HepG2 (cell line): ENCODE measurements around the gene MYH15. TPM values are rescaled to one million over a fixed set of nuclear protein-coding genes. Genes with fewer than 3 reads are reported as not detected.

Experiments
- ATAC-seq: fragments of 200-7000 bp; cut with Tn5 transposase; 3 replicates; pipeline ENCODE4 v1.9.1; 2020; ENCODE audit warnings: mild to moderate bottlenecking, moderate library complexity
- Bru-seq: library from RNA; stranded (reverse); fragments of 400-500 nt; gene quantifications from one replicate; lab custom pipeline; 2021; lab: Mats Ljungman, UMichigan
- BruChase-seq, 2 experiments: library from RNA; stranded (reverse); fragments of 400-500 nt; gene quantifications; one replicate each; lab custom pipeline; 2021; lab: Mats Ljungman, UMichigan
- BruUV-seq: library from RNA; stranded (reverse); fragments of 400-500 nt; replicated peaks from 2 replicates; lab custom pipeline; 2021; lab: Mats Ljungman, UMichigan
- CTCF ChIA-PET: fragments of 300-600 bp; formaldehyde crosslinking; extraction: SDS; loops from one replicate; lab custom pipeline; 2021; ENCODE audit warnings: low total read pairs, inconsistent platforms, low intra/inter-chr PET ratio; lab: Yijun Ruan, JAX
- POLR2A ChIA-PET: fragments of 350-600 bp; sonication (Branson Sonifier 250); formaldehyde crosslinking; loops from one replicate; lab custom pipeline; 2020; ENCODE audit warnings: antibody characterized with exemption, inconsistent platforms; lab: Yijun Ruan, JAX
- DNase-seq: peaks from one replicate; pipeline ENCODE4 v3.0.0-alpha.2; 2015; ENCODE audit warnings: low spot score
- FAIRE-seq: peaks from 3 replicates; lab custom pipeline; 2011; peaks lifted over from hg19 to GRCh38; lab: Jason Lieb, UNC
- H2AFZ ChIP-seq: one replicate; pipeline ENCODE4 v1.6.1; 2011; ENCODE audit warnings: low read length, inconsistent platforms
- H3K27ac ChIP-seq: fragments of 300-600 bp; 3 replicates; pipeline ENCODE4 v1.8.0; 2011; ENCODE audit warnings: mixed run types, mild to moderate bottlenecking, mixed read lengths, low read length, inconsistent platforms; ENCODE audit not compliant: insufficient read depth; ENCODE audit errors: extremely low read length
- H3K27me3 ChIP-seq, 2 experiments: fragments of 200-600 bp in 1 of 2; 2 replicates in 1 of 2; 3 replicates in 1 of 2; pipeline versions ENCODE4 v1.6.0 to v1.8.0; 2011; ENCODE audit warnings: low read length in 2 of 2, mild to moderate bottlenecking in 2 of 2, moderate library complexity in 2 of 2, inconsistent platforms in 1 of 2; ENCODE audit not compliant: insufficient read depth in 2 of 2, control insufficient read depth in 1 of 2
- H3K36me3 ChIP-seq, 2 experiments: fragments of 200-600 bp in 1 of 2; replicated peaks in 1 of 2; 2 replicates in 1 of 2; 3 replicates in 1 of 2; pipeline versions ENCODE4 v1.5.1 to v1.8.0; 2011; ENCODE audit warnings: low read length in 2 of 2, inconsistent platforms in 1 of 2; ENCODE audit not compliant: insufficient read depth in 2 of 2, control insufficient read depth in 1 of 2
- H3K4me1 ChIP-seq: 2 replicates; pipeline ENCODE4 v1.5.1; 2012; ENCODE audit warnings: low read length, inconsistent platforms; ENCODE audit not compliant: insufficient read depth
- H3K4me2 ChIP-seq: 2 replicates; pipeline ENCODE4 v1.6.0; 2011; ENCODE audit warnings: low read depth, low read length, inconsistent platforms
- H3K4me3 ChIP-seq, 3 experiments: fragments of 200-600 bp in 1 of 3; sonication (generic), shearing (Covaris generic) in 1 of 3; replicated peaks in 1 of 3; 2 replicates each; pipeline ENCODE4 v1.5.1; 2011 to 2016; ENCODE audit warnings: low read length in 3 of 3, inconsistent platforms in 2 of 3, low read depth in 2 of 3, mild to moderate bottlenecking in 2 of 3, control low read depth in 1 of 3, mixed read lengths in 1 of 3; ENCODE audit not compliant: insufficient read depth in 1 of 3
- H3K79me2 ChIP-seq: one replicate; pipeline ENCODE4 v1.6.1; 2011; ENCODE audit warnings: low read length, inconsistent platforms; ENCODE audit not compliant: insufficient read depth
- H3K9ac ChIP-seq: 2 replicates; pipeline ENCODE4 v1.6.0; 2011; ENCODE audit warnings: mild to moderate bottlenecking, low read depth, low read length, inconsistent platforms; ENCODE audit not compliant: insufficient read depth
- H3K9me3 ChIP-seq: 2 replicates; pipeline ENCODE4 v1.5.1; 2012; ENCODE audit warnings: mild to moderate bottlenecking, low read length
- H4K20me1 ChIP-seq: 2 replicates; pipeline ENCODE4 v1.6.0; 2011; ENCODE audit warnings: inconsistent platforms, mild to moderate bottlenecking, low read length, moderate library complexity; ENCODE audit not compliant: insufficient read depth
- KMT2A ChIP-seq: sonication (generic); formaldehyde crosslinking; IDR thresholded peaks from 2 replicates; pipeline ENCODE4 v1.4.0; 2020; ENCODE audit warnings: missing genetic modification reagents
- RCOR2 ChIP-seq: IDR thresholded peaks from 2 replicates; pipeline ENCODE4 v1.6.1; 2016; ENCODE audit warnings: missing biosample characterization, missing genetic modification reagents
- SP1 ChIP-seq, 2 experiments: fragments of 450-650 bp in 1 of 2; sonication (generic) in 1 of 2; formaldehyde crosslinking in 1 of 2; IDR thresholded peaks; 2 replicates each; pipeline versions ENCODE4 v1.4.0 to v1.6.1; 2016 to 2020; ENCODE audit warnings: missing genetic modification reagents in 1 of 2
- XRCC5 ChIP-seq: fragments of 200-400 bp; formaldehyde crosslinking; optimal IDR thresholded peaks from 2 replicates; pipeline ENCODE3; 2017; ENCODE audit warnings: mild to moderate bottlenecking, low read length
- ZBTB21 ChIP-seq: sonication (generic); formaldehyde crosslinking; IDR thresholded peaks from 2 replicates; pipeline ENCODE4 v1.4.0; 2020; ENCODE audit warnings: missing genetic modification reagents
- WGBS: methylation state at CpG from one replicate; pipeline ENCODE4 v1.1.6; 2017; ENCODE audit warnings: low lambda C conversion rate; 5-methylcytosine and 5-hydroxymethylcytosine counted together
- in situ Hi-C: cut with HindIII; loops from 2 replicates; pipeline ENCODE4 v1.10.0; 2017; ENCODE audit warnings: low pct_unique_long_range_greater_than_20kb; ENCODE audit not compliant: extremely low pct_ligation_motif_present
- intact Hi-C: fragments of 100-400 bp; cut with micrococcal nuclease; formaldehyde crosslinking; loops from one replicate; pipeline ENCODE4 v1.10.0; 2022; ENCODE audit not compliant: unreplicated experiment
- long read RNA-seq, 2 experiments: library from RNA in 1 of 2; library from polyadenylated mRNA in 1 of 2; stranded (forward) in 1 of 2; unstranded in 1 of 2; transcript quantifications; one replicate each; pipeline ENCODE4 v2.0.0, GENCODE V29; 2019 to 2022
- polyA minus RNA-seq, 3 experiments: library from RNA; depleted of rRNA, polyadenylated mRNA; stranded (reverse); fragments of >200 nt; gene quantifications; 2 replicates each; pipeline ENCODE4 v1.2.3, GENCODE V29; 2011; ENCODE audit warnings: low replicate concordance in 1 of 3
- polyA plus RNA-seq, 8 experiments: library from polyadenylated mRNA; depleted of rRNA in 3 of 8; stranded (reverse) in 7 of 8; unstranded in 1 of 8; fragments of >200 nt; fragmentation: Illumina TruSeq in 4 of 8; extraction: Trizol in 4 of 8; gene quantifications; 2 replicates each; pipeline versions ENCODE4 v1.2.1 to v1.2.3, GENCODE V29; 2011 to 2016; ENCODE audit warnings: low read depth in 4 of 8, missing spikeins in 1 of 8, mixed read lengths in 1 of 8; ENCODE audit not compliant: insufficient read depth in 1 of 8
- total RNA-seq, 5 experiments: library from RNA; depleted of rRNA; stranded (reverse); fragments of >200 nt; fragmentation: Illumina TruSeq; extraction: Trizol; gene quantifications; 2 replicates each; pipeline ENCODE4 v1.2.3, GENCODE V29; 2016; ENCODE audit warnings: low read depth in 1 of 5
- TF ChIP-seq, protein P1 (sequence below): IDR thresholded peaks from 2 replicates; pipeline ENCODE4 v1.6.1; 2016
- TF ChIP-seq, protein P2 (sequence below): sonication (generic); formaldehyde crosslinking; IDR thresholded peaks from 2 replicates; pipeline ENCODE4 v1.4.0; 2020; ENCODE audit warnings: missing genetic modification reagents, borderline replicate concordance

MYH15 gene
- total RNA-seq (2016; rRNA removed; fragmentation: Illumina TruSeq; extraction: Trizol) = 0.09 TPM in 1 of 2 replicates, not detected in the other
- total RNA-seq (2016; cell fraction: cytosol; rRNA removed; fragmentation: Illumina TruSeq; extraction: Trizol; ENCODE audit: low read depth) = not detected in 2 replicates
- total RNA-seq (2016; cell fraction: insoluble cytoplasmic fraction; rRNA removed; fragmentation: Illumina TruSeq; extraction: Trizol) = 0.03 TPM in 1 of 2 replicates, not detected in the other
- total RNA-seq (2016; cell fraction: membrane; rRNA removed; fragmentation: Illumina TruSeq; extraction: Trizol) = 0.03 TPM in 1 of 2 replicates, not detected in the other
- total RNA-seq (2016; cell fraction: nucleus; rRNA removed; fragmentation: Illumina TruSeq; extraction: Trizol) = 0.06 and 0.09 TPM in 2 replicates
- 0.01 and 0.03 TPM in 2 replicates for polyA plus RNA-seq (2011; rRNA removed)
- 0.01 TPM in 1 of 2 replicates, not detected in the other for polyA plus RNA-seq (2011; cell fraction: cytosol; rRNA removed)
- polyA plus RNA-seq (2011; cell fraction: nucleus; rRNA removed) = 0.03 and 0.09 TPM in 2 replicates
- polyA plus RNA-seq (2012) = 0.03 and 0.04 TPM in 2 replicates
- not detected in 2 replicates for polyA plus RNA-seq (2016; cell fraction: cytosol; fragmentation: Illumina TruSeq; extraction: Trizol; ENCODE audit: low read depth)
- polyA plus RNA-seq (2016; cell fraction: insoluble cytoplasmic fraction; fragmentation: Illumina TruSeq; extraction: Trizol; ENCODE audit: low read depth) = not detected in 2 replicates
- polyA plus RNA-seq (2016; cell fraction: membrane; fragmentation: Illumina TruSeq; extraction: Trizol; ENCODE audit: low read depth) = not detected in 2 replicates
- polyA plus RNA-seq (2016; cell fraction: nucleus; fragmentation: Illumina TruSeq; extraction: Trizol; ENCODE audit: insufficient read depth, low read depth) = 0.10 and 0.11 TPM in 2 replicates
- polyA minus RNA-seq (2011; rRNA and poly(A)+ RNA removed; ENCODE audit: low replicate concordance) = 0.04 and 0.05 TPM in 2 replicates
- polyA minus RNA-seq (2011; cell fraction: cytosol; rRNA and poly(A)+ RNA removed) = not detected in 2 replicates
- polyA minus RNA-seq (2011; cell fraction: nucleus; rRNA and poly(A)+ RNA removed) = 0.13 and 0.25 TPM in 2 replicates
- Bru-seq, nascent RNA = percentile 4 among the genes with signal in this experiment
- percentile 9 among the genes with signal in this experiment for BruChase-seq, experiment 1, labeled RNA remaining after a 6-hour chase
- BruChase-seq, experiment 2, labeled RNA remaining after a 2-hour chase = percentile 10 among the genes with signal in this experiment
- long read RNA-seq, experiment 1 = 0 reads
- long read RNA-seq, experiment 2 = 0 reads

DNA sequence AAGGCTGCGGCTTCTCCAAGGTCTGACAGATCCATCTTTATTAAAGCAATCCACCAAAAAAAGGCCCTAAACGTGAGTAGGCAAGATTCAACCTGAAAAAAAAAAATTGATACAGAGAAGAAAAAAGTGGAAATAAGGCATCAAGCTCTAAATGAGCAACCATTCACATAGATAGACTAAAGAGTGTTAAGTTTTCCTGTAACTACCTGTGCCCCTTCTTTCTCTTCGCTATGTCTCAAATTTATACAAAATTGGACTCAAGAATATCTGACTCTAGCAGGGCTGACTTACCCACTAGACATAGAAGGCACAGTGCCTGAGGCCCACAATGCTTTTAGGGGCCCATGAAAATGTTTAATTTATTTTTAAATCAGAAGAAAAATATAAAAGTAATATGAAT is at the start of gene MYH15:
MYH15 (minus strand) TSS at position 101 of the 400 bp plus-strand sequence; CDS start at position 35, 66 bp downstream.
- TF ChIP-seq, protein P1, sequence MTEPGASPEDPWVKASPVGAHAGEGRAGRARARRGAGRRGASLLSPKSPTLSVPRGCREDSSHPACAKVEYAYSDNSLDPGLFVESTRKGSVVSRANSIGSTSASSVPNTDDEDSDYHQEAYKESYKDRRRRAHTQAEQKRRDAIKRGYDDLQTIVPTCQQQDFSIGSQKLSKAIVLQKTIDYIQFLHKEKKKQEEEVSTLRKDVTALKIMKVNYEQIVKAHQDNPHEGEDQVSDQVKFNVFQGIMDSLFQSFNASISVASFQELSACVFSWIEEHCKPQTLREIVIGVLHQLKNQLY (CRISPR knock-in tag) = no peak
- TF ChIP-seq XRCC5 (no peak), SP1 (IDR thresholded peaks at IDR 0.05) (no peak), SP1 (CRISPR knock-in tag; IDR thresholded peaks at IDR 0.05) (no peak), RCOR2 (CRISPR knock-in tag) (no peak), KMT2A (CRISPR knock-in tag) (no peak), ZBTB21 (CRISPR knock-in tag) (no peak)
- TF ChIP-seq, protein P2, sequence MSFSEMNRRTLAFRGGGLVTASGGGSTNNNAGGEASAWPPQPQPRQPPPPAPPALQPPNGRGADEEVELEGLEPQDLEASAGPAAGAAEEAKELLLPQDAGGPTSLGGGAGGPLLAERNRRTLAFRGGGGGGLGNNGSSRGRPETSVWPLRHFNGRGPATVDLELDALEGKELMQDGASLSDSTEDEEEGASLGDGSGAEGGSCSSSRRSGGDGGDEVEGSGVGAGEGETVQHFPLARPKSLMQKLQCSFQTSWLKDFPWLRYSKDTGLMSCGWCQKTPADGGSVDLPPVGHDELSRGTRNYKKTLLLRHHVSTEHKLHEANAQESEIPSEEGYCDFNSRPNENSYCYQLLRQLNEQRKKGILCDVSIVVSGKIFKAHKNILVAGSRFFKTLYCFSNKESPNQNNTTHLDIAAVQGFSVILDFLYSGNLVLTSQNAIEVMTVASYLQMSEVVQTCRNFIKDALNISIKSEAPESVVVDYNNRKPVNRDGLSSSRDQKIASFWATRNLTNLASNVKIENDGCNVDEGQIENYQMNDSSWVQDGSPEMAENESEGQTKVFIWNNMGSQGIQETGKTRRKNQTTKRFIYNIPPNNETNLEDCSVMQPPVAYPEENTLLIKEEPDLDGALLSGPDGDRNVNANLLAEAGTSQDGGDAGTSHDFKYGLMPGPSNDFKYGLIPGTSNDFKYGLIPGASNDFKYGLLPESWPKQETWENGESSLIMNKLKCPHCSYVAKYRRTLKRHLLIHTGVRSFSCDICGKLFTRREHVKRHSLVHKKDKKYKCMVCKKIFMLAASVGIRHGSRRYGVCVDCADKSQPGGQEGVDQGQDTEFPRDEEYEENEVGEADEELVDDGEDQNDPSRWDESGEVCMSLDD (CRISPR knock-in tag) = no peak
- ATAC-seq = no peak
- in situ Hi-C loops (no loop called here), intact Hi-C loops (no loop called here)
- Histone ChIP-seq H3K4me3 (no peak within 1 kb of the TSS), H3K9ac (no peak within 1 kb of the TSS), H3K36me3 (no peaks in the 10 kb centered on the region), H3K9me3 (no peaks in the 10 kb centered on the region), H3K4me1 (no peaks in the 10 kb centered on the region), H3K4me2 (no peak within 1 kb of the TSS), H3K79me2 (no peaks in the 10 kb centered on the region), H4K20me1 (no peaks in the 10 kb centered on the region), H3K27ac (no peak within 1 kb of the TSS), H3K27me3 (no peaks in the 10 kb centered on the region; a peak in 1 of 5 replicates), H2AFZ (no peak within 1 kb of the TSS)
- 22% methylated on average over 3 of the region's 3 CpGs for WGBS
- DNase-seq = no peak
- POLR2A ChIA-PET = no interaction called here
- FAIRE-seq = no peak
- CTCF ChIA-PET = no interaction called here
- no TSS peak for BruUV-seq
